NT2/D1 (cell line): ENCODE results near the gene DPM2.

Source experiments
- SUZ12 ChIP-seq: IDR thresholded peaks from 2 replicates; pipeline ENCODE4 v1.6.1; 2011; ENCODE audit not compliant: insufficient read length, insufficient read depth; ENCODE audit errors: extremely low read depth
- YY1 ChIP-seq: IDR thresholded peaks from 2 replicates; pipeline ENCODE4 v1.6.1; 2011; ENCODE audit not compliant: insufficient read length, insufficient read depth
- ZNF274 ChIP-seq: IDR thresholded peaks from 2 replicates; pipeline ENCODE4 v1.6.1; 2011; ENCODE audit warnings: mild to moderate bottlenecking, low read depth, low read length

DNA sequence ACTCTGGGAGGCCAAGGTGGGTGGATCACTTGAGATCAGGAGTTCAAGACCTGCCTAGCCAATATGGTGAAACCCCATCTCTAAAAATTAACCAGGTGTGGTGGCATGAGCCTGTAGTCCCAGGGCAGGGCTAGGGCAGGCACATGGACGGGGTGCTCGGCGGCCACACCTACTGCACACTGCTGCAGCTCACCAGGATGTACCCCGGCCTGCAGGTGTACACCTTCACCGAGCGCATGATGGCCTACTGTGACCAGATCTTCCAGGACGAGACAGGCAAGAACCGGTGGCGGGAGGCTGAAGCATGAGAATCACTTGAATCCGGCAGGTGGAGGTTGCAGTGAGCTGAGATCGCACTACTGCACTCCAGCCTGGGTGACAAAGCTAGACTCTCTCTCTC is 24.0 kb downstream of the DPM2 start:
- TF ChIP-seq YY1 (no peak), SUZ12 (no peak), ZNF274 (no peak)
